ENCODE results near the gene CEACAM7.

GRCh38 chr19:41668315-41668714 lies 19.8 kb downstream of the CEACAM7 start:
- TF ChIP-seq CBFB (CRISPR knock-in tag; IDR thresholded peaks at IDR 0.05; ENCODE audit: low read depth) (no peak), AFF4 (CRISPR knock-in tag; IDR thresholded peaks at IDR 0.05; ENCODE audit: borderline replicate concordance) (no peak), CTCF (IDR thresholded peaks at IDR 0.05) (no peak), USF2 (CRISPR knock-in tag; IDR thresholded peaks at IDR 0.05) (no peak), ETV6 (CRISPR knock-in tag; IDR thresholded peaks at IDR 0.05) (no peak), ATF3 (CRISPR knock-in tag; conservative IDR thresholded peaks at IDR 0.05) (no peak), ZNF138 (CRISPR knock-in tag; conservative IDR thresholded peaks at IDR 0.05) (no peak), ESRRA (CRISPR knock-in tag; IDR thresholded peaks at IDR 0.05; ENCODE audit: borderline replicate concordance) (no peak), FOXP1 (CRISPR knock-in tag; IDR thresholded peaks at IDR 0.05; ENCODE audit: borderline replicate concordance) (no peak), RELA (CRISPR knock-in tag; IDR thresholded peaks at IDR 0.05; ENCODE audit: borderline replicate concordance) (no peak), ZNF512 (CRISPR knock-in tag; IDR thresholded peaks at IDR 0.05; ENCODE audit: borderline replicate concordance) (no peak)
